Keratinocyte (primary cell): ENCODE results near the gene MYBBP1A. TPM values are rescaled to one million over a fixed set of nuclear protein-coding genes. Genes with fewer than 3 reads are reported as not detected.

Experiments
- DNase-seq: peaks from one replicate; pipeline ENCODE4 v3.0.0-alpha.2; 2011; ENCODE audit warnings: low read depth, missing footprints, low spot score
- FAIRE-seq: peaks from 2 replicates; lab custom pipeline; 2011; peaks lifted over from hg19 to GRCh38; lab: Jason Lieb, UNC
- H2AFZ ChIP-seq: 2 replicates; pipeline ENCODE4 v1.6.0; 2012; ENCODE audit warnings: low read length, control low read depth, inconsistent platforms; ENCODE audit not compliant: control insufficient read depth
- H3K27ac ChIP-seq: 2 replicates; pipeline ENCODE4 v1.5.1; 2011; ENCODE audit warnings: low read length; ENCODE audit not compliant: control insufficient read depth, insufficient read depth
- H3K27me3 ChIP-seq: 3 replicates; pipeline ENCODE4 v1.6.0; 2011; ENCODE audit warnings: low read length; ENCODE audit not compliant: control insufficient read depth, insufficient read depth; ENCODE audit errors: extremely low read depth
- H3K36me3 ChIP-seq, 2 experiments: 2 replicates in 1 of 2; 3 replicates in 1 of 2; pipeline ENCODE4 v1.5.1; 2011; ENCODE audit warnings: low read length in 2 of 2, mild to moderate bottlenecking in 1 of 2; ENCODE audit not compliant: control insufficient read depth in 2 of 2, insufficient read depth in 2 of 2; ENCODE audit errors: extremely low read depth in 1 of 2
- H3K4me1 ChIP-seq: 3 replicates; pipeline ENCODE4 v1.5.1; 2011; ENCODE audit warnings: low read length; ENCODE audit not compliant: control insufficient read depth, insufficient read depth; ENCODE audit errors: extremely low read depth
- H3K4me2 ChIP-seq: 3 replicates; pipeline ENCODE4 v1.6.0; 2011; ENCODE audit warnings: low read depth, low read length; ENCODE audit not compliant: control insufficient read depth, insufficient read depth; ENCODE audit errors: extremely low read depth
- H3K4me3 ChIP-seq, 3 experiments: fragments of 200-600 bp in 1 of 3; sonication (generic) in 1 of 3; 2 replicates in 2 of 3; 3 replicates in 1 of 3; pipeline ENCODE4 v1.5.1; 2011 to 2016; ENCODE audit warnings: low read length in 3 of 3, mild to moderate bottlenecking in 3 of 3, control low read depth in 2 of 3, inconsistent platforms in 1 of 3, low read depth in 1 of 3, mixed read lengths in 1 of 3, mixed run types in 1 of 3, moderate library complexity in 1 of 3; ENCODE audit not compliant: control insufficient read depth in 2 of 3, insufficient read depth in 2 of 3; ENCODE audit errors: extremely low read depth in 1 of 3
- H3K79me2 ChIP-seq: 2 replicates; pipeline ENCODE4 v1.6.0; 2012; ENCODE audit warnings: low read length; ENCODE audit not compliant: control insufficient read depth, insufficient read depth
- H3K9ac ChIP-seq: 3 replicates; pipeline ENCODE4 v1.6.0; 2011; ENCODE audit warnings: low read length; ENCODE audit not compliant: control insufficient read depth, insufficient read depth; ENCODE audit errors: extremely low read depth
- H3K9me1 ChIP-seq: 3 replicates; pipeline ENCODE4 v1.6.0; 2011; ENCODE audit warnings: low read length; ENCODE audit not compliant: control insufficient read depth, insufficient read depth; ENCODE audit errors: extremely low read depth
- H3K9me3 ChIP-seq: 2 replicates; pipeline ENCODE4 v1.5.1; 2012; ENCODE audit warnings: low read depth, low read length; ENCODE audit not compliant: control insufficient read depth
- H4K20me1 ChIP-seq: 3 replicates; pipeline ENCODE4 v1.6.0; 2011; ENCODE audit warnings: low read length; ENCODE audit not compliant: control insufficient read depth, insufficient read depth; ENCODE audit errors: extremely low read depth
- CTCF ChIP-seq, 3 experiments: IDR thresholded peaks in 1 of 3; conservative IDR thresholded peaks in 1 of 3; optimal IDR thresholded peaks in 1 of 3; 2 replicates in 2 of 3; 3 replicates in 1 of 3; pipeline versions ENCODE3 to v1.5.1; 2011; ENCODE audit warnings: low read length in 3 of 3, mild to moderate bottlenecking in 3 of 3, moderate library complexity in 2 of 3, control low read depth in 1 of 3, inconsistent platforms in 1 of 3; ENCODE audit not compliant: insufficient read depth in 2 of 3; ENCODE audit errors: extremely low read depth in 1 of 3
- EZH2 ChIP-seq: IDR thresholded peaks from one replicate; pipeline ENCODE4 v1.6.1; 2012; ENCODE audit warnings: inconsistent platforms, mild to moderate bottlenecking, low read length, moderate library complexity
- dilution Hi-C: fragments of 300-500 bp; cut with MboI; formaldehyde crosslinking; loops from one replicate; pipeline ENCODE4 v1.7.0; 2020; ENCODE audit warnings: low sequenced_read_pairs; ENCODE audit not compliant: extremely low pct_ligation_motif_present
- polyA plus RNA-seq, 5 experiments: library from polyadenylated mRNA; depleted of rRNA in 3 of 5; stranded (reverse) in 3 of 5; stranded (forward) in 1 of 5; unstranded in 1 of 5; fragments of >200 nt; gene quantifications; 1 replicate in 1 of 5; 2 replicates in 3 of 5; 3 replicates in 1 of 5; pipeline versions ENCODE4 v1.2.1 to v1.2.3, GENCODE V29; 2011 to 2012; ENCODE audit warnings: missing spikeins in 2 of 5, low read depth in 1 of 5, low replicate concordance in 1 of 5

Gene MYBBP1A
- polyA plus RNA-seq, 1 donor (not counting 4 experiments of a cell fraction or from before 2014, with no cell fraction given), result 20.5 TPM

- Histone ChIP-seq H2AFZ (no peak overlapping the region), H3K79me2 (no peaks in the 10 kb centered on the region), H4K20me1 (peaks cover 9% of the 10 kb centered on the region), H3K4me3 (no peak overlapping the region), H3K9ac (no peak overlapping the region), H3K4me1 (no peaks in the 10 kb centered on the region), H3K36me3 (peaks cover 17 to 24% of the 10 kb centered on the region in 2 experiments), H3K27ac (no peak overlapping the region), H3K9me3 (no peaks in the 10 kb centered on the region), H3K9me1 (no peaks in the 10 kb centered on the region), H3K4me2 (no peak overlapping the region), H3K27me3 (peaks cover 14% of the 10 kb centered on the region)
- DNase-seq, result no peak
- dilution Hi-C loops, result no loop called here
- no peak for FAIRE-seq
- TF ChIP-seq EZH2 (no peak), CTCF (optimal IDR thresholded peaks at IDR 0.05 in 1 of 3, IDR thresholded peaks at IDR 0.05 in 1 of 3, conservative IDR thresholded peaks at IDR 0.05 in 1 of 3; ENCODE audit: extremely low read depth in 1 of 3, insufficient read depth in 2 of 3, low read length in 3 of 3) (no peak)
Measured at GRCh38 chr17:4536259-4536741, 18.9 kb downstream of the MYBBP1A start.

DNA sequence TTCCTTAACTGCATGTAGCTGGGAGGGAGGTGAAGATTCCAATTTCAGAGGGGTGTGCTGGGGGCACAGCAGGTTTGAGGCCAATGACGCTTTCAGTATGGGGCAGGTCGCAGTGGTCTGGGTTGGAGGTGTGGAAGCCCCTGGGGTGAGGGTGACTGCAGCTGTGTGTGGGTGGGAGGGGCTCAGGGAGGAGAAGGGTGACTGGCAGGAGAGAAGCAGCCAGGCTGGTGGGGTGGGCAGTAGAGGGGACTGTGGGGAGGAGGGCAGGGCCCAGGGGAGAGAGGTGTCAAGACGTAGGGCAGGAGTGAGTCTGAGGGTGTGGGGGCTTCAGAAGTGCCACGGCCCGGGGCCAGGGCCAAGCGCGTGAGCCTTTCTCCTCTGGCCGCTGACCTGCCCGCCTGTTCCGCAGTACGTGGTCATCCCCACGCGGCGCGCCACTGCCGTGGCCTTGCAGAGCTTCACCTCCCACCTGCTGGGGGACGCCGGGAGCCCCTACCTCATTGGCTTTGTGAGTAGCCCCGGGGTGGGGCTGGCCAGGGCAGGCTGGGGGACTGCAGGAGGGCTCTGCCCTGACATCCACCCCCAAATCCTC lies 19.4 kb downstream of the MYBBP1A start:
- no peak overlapping the region for H3K9ac ChIP-seq
- H3K9me1 ChIP-seq, result no peaks in the 10 kb centered on the region
- TF ChIP-seq EZH2 (no peak), CTCF (optimal IDR thresholded peaks at IDR 0.05 in 1 of 3, IDR thresholded peaks at IDR 0.05 in 1 of 3, conservative IDR thresholded peaks at IDR 0.05 in 1 of 3; ENCODE audit: extremely low read depth in 1 of 3, insufficient read depth in 2 of 3, low read length in 3 of 3) (no peak)
- H3K27ac ChIP-seq, result no peak overlapping the region
- DNase-seq (no peak), FAIRE-seq (no peak)
- no peak overlapping the region for H3K4me3 ChIP-seq
- no peak overlapping the region for H3K4me2 ChIP-seq
- dilution Hi-C loops, result no loop called here
- peaks cover 15 to 24% of the 10 kb centered on the region in 2 experiments for H3K36me3 ChIP-seq
- no peak overlapping the region for H2AFZ ChIP-seq
- peaks cover 20% of the 10 kb centered on the region for H3K27me3 ChIP-seq
- H3K4me1 ChIP-seq, result no peaks in the 10 kb centered on the region
- peaks cover 9% of the 10 kb centered on the region for H4K20me1 ChIP-seq
- H3K79me2 ChIP-seq, result no peaks in the 10 kb centered on the region
- no peaks in the 10 kb centered on the region for H3K9me3 ChIP-seq
